Activated effector memory CD4-positive, alpha-beta T cell treated with anti-CD3 and anti-CD28 coated beads, Interleukin-2, amount 50 U/mL, for 16 hours (primary cell): ENCODE results near the gene B3GNT2.
"Not testable (repeated sequence)": the region's sequence is repeated elsewhere in the genome, so short reads cannot be mapped to it uniquely, and the experiment has no call there.

Experiments
- DNase-seq: peaks from one replicate; pipeline ENCODE4 v3.0.0-alpha.2; 2020

Gene B3GNT2

GRCh38 chr2:62195421-62196277, at the start of gene B3GNT2:
TSS of gene B3GNT2 (plus strand) at chr2:62196115. CDS start at chr2:62222221, 26,106 bp downstream.
- DNase-seq = peak; percentile 93

GRCh38 chr2:62146790-62147189, 49.1 kb upstream of the B3GNT2 start:
- DNase-seq = peak; percentile 64

- DNase-seq = no peak
These were observed 48.2 kb upstream of the B3GNT2 start for GRCh38 chr2:62147610-62148301.

GRCh38 chr2:62149708-62150107, 46.2 kb upstream of the B3GNT2 start:
- DNase-seq = no peak

GRCh38 chr2:62150597-62151305, 45.2 kb upstream of the B3GNT2 start:
- DNase-seq = no peak

- DNase-seq = no peak
These were observed 44.6 kb upstream of the B3GNT2 start for GRCh38 chr2:62151306-62151638.

- DNase-seq = no peak
These were observed 43.9 kb upstream of the B3GNT2 start for GRCh38 chr2:62152000-62152399.

- no peak for DNase-seq
These were observed 38.9 kb upstream of the B3GNT2 start for GRCh38 chr2:62156861-62157496.

- DNase-seq = no peak
These were observed 37.3 kb upstream of the B3GNT2 start for GRCh38 chr2:62158444-62159121.

GRCh38 chr2:62160691-62161090, 35.2 kb upstream of the B3GNT2 start:
- not testable (repeated sequence) for DNase-seq

- DNase-seq = no peak
These were observed 32.6 kb upstream of the B3GNT2 start for GRCh38 chr2:62163106-62163831.

- no peak for DNase-seq
These were observed 32.1 kb upstream of the B3GNT2 start for GRCh38 chr2:62163834-62164233.

GRCh38 chr2:62175728-62176127, 20.2 kb upstream of the B3GNT2 start:
- DNase-seq = no peak

GRCh38 chr2:62176801-62177200, 19.1 kb upstream of the B3GNT2 start:
- no peak for DNase-seq

- no peak for DNase-seq
These were observed 18.4 kb upstream of the B3GNT2 start for GRCh38 chr2:62177392-62178049.

GRCh38 chr2:62178741-62179271, 17.1 kb upstream of the B3GNT2 start:
- no peak for DNase-seq

- DNase-seq = no peak
These were observed 14.9 kb upstream of the B3GNT2 start for GRCh38 chr2:62180975-62181374.

- no peak for DNase-seq
These were observed 14.1 kb upstream of the B3GNT2 start for GRCh38 chr2:62181843-62182242.

- no peak for DNase-seq
These were observed 11.2 kb upstream of the B3GNT2 start for GRCh38 chr2:62184512-62185230.

GRCh38 chr2:62185475-62186155, 10.3 kb upstream of the B3GNT2 start:
- no peak for DNase-seq
